AG04450 (cell line): ENCODE data around the gene KAT7. TPM values are rescaled to one million over a fixed set of nuclear protein-coding genes. Genes with fewer than 3 reads are reported as not detected.

ENCODE experiments used
- CTCF ChIA-PET: fragments of 300-600, 350-600 bp; formaldehyde crosslinking; extraction: SDS; loops from one replicate; lab custom pipeline; 2022; ENCODE audit warnings: antibody characterized with exemption, inconsistent platforms; lab: Charles Lee
- POLR2A ChIA-PET: fragments of 350-600 bp; formaldehyde crosslinking; extraction: SDS; loops from one replicate; lab custom pipeline; 2021; ENCODE audit warnings: antibody characterized with exemption, inconsistent platforms; lab: Yijun Ruan, JAX
- DNase-seq: peaks from one replicate; pipeline ENCODE4 v3.0.0-alpha.2; 2011; ENCODE audit warnings: low read depth, low spot score
- H3K27ac ChIP-seq: one replicate; pipeline ENCODE4 v1.5.1; 2012; ENCODE audit warnings: low read depth, low read length, control low read depth
- H3K27me3 ChIP-seq: one replicate; pipeline ENCODE4 v1.6.0; 2012; ENCODE audit warnings: low read length; ENCODE audit not compliant: control insufficient read depth, insufficient read depth
- H3K4me3 ChIP-seq: 2 replicates; pipeline ENCODE4 v1.5.1; 2011; ENCODE audit warnings: mild to moderate bottlenecking, low read depth, low read length, control low read depth
- H3K9me3 ChIP-seq: 2 replicates; pipeline ENCODE4 v1.5.1; 2012; ENCODE audit warnings: low read length; ENCODE audit not compliant: control insufficient read depth, insufficient read depth
- polyA plus RNA-seq: library from polyadenylated mRNA; depleted of rRNA; stranded (reverse); fragments of >200 nt; gene quantifications from 2 replicates; pipeline ENCODE4 v1.2.3, GENCODE V29; 2011
- TF ChIP-seq, protein P1 (sequence below): IDR thresholded peaks from 2 replicates; pipeline ENCODE4 v1.5.1; 2011; ENCODE audit warnings: low read depth, low read length, control low read depth, inconsistent platforms

KAT7 gene
- polyA plus RNA-seq, 1 experiment, result 27.0 TPM

GRCh38 chr17:49829026-49829425 is 40.5 kb downstream of the KAT7 start:
- Histone ChIP-seq H3K4me3 (no peak overlapping the region), H3K27me3 (no peaks in the 10 kb centered on the region), H3K9me3 (no peaks in the 10 kb centered on the region), H3K27ac (no peak overlapping the region)
- DNase-seq, result no peak
- TF ChIP-seq, protein P1, sequence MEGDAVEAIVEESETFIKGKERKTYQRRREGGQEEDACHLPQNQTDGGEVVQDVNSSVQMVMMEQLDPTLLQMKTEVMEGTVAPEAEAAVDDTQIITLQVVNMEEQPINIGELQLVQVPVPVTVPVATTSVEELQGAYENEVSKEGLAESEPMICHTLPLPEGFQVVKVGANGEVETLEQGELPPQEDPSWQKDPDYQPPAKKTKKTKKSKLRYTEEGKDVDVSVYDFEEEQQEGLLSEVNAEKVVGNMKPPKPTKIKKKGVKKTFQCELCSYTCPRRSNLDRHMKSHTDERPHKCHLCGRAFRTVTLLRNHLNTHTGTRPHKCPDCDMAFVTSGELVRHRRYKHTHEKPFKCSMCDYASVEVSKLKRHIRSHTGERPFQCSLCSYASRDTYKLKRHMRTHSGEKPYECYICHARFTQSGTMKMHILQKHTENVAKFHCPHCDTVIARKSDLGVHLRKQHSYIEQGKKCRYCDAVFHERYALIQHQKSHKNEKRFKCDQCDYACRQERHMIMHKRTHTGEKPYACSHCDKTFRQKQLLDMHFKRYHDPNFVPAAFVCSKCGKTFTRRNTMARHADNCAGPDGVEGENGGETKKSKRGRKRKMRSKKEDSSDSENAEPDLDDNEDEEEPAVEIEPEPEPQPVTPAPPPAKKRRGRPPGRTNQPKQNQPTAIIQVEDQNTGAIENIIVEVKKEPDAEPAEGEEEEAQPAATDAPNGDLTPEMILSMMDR, result no peak
- ChIA-PET POLR2A (no interaction called here), CTCF (no interaction called here)

GRCh38 chr17:49830605-49831004 is 42.1 kb downstream of the KAT7 start:
- H3K27me3 ChIP-seq, result no peaks in the 10 kb centered on the region
- H3K4me3 ChIP-seq, result no peak overlapping the region
- H3K9me3 ChIP-seq, result no peaks in the 10 kb centered on the region
- H3K27ac ChIP-seq, result no peak overlapping the region
- CTCF ChIA-PET, result no interaction called here
- DNase-seq, result no peak
- POLR2A ChIA-PET, result no interaction called here
- TF ChIP-seq, protein P1, result no peak

DNA sequence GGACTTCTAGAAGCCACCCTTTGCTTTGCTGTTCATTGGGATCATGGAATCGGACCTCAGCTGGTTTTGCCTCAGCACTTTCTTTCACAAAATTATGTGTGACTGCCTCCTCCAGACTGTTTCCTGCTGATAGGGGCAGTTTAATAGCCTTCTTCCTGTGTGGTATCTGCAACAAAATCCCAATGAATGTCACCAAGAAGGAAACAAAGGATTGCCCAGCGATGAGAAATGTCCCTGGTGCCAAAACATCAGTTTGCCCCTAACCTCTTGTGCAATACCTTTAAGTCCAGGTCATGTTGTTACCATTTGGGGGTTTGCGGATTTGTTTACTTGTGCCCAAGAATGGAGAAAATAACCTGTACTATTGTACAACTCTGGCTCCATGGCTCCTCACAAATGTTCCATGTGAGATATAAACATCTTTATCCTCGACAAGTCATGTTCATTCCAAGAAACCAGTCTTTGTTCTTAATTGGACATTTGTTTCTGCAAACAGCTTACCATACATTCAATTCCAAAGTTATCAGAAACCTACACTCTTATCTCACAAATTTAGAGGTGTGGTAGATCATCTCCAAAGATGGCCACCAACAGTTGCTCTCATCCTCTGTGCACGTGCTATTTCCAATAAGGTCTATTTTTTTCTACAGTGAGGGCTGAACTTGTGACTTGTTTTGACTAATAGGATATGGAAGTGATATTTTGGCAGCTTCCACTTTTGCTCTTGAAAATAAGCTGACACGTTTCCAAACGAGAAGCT is 44.5 kb downstream of the KAT7 start:
- DNase-seq, result no peak
- Histone ChIP-seq H3K27me3 (no peaks in the 10 kb centered on the region), H3K4me3 (no peak overlapping the region), H3K27ac (no peak overlapping the region), H3K9me3 (no peaks in the 10 kb centered on the region)
- TF ChIP-seq, protein P1, result no peak
- ChIA-PET CTCF (interaction anchor here (0.6 kb wide), 1 partner anchor 223 kb away, joined by 3 read pairs; no protein-coding TSS in a partner anchor), POLR2A (no interaction called here)

DNA sequence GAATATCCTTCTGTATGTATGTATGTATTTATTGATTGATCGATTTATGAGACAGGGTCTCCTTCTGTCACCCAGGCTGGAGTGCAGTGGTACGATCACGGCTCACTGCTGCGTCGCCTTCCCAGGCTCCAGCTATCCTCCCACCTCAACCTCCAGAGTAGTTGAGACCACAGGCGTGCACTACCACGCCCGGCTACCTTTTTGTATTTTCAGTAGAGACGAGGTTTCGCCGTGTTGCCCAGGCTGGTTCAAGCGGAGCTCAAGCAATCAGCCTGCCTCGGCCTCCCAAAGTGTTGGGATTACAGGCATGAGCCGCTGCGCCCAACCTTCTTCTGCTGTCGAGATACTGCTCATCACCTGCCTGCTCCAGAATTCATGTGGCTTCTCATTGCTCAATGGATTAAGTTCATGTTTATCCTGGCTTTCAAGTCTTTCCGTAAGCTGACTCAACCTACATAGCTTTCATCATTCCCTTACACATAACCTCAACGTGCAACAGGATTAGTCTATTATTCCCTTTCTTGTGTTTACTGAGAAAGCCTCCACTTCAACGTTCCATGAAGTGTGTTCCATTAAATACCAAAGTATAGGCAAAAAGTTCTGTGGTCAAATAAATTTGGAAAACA is 45.8 kb downstream of the KAT7 start:
- no peak overlapping the region for H3K4me3 ChIP-seq
- H3K27ac ChIP-seq, result no peak overlapping the region
- H3K9me3 ChIP-seq, result no peaks in the 10 kb centered on the region
- ChIA-PET CTCF (no interaction called here), POLR2A (no interaction called here)
- TF ChIP-seq, protein P1, result no peak
- no peaks in the 10 kb centered on the region for H3K27me3 ChIP-seq
- DNase-seq, result no peak

GRCh38 chr17:49835472-49835871 is 47.0 kb downstream of the KAT7 start:
- POLR2A ChIA-PET, result no interaction called here
- DNase-seq, result no peak
- TF ChIP-seq, protein P1, result no peak
- Histone ChIP-seq H3K27me3 (no peaks in the 10 kb centered on the region), H3K9me3 (no peaks in the 10 kb centered on the region), H3K4me3 (no peak overlapping the region), H3K27ac (no peak overlapping the region)
- CTCF ChIA-PET, result no interaction called here
